Measurements from ENCODE around the gene DMXL2.
"Not testable (repeated sequence)": the region's sequence is repeated elsewhere in the genome, so short reads cannot be mapped to it uniquely, and the experiment has no call there.

The DMXL2 gene

GRCh38 chr15:51497806-51498205 lies 124.8 kb downstream of the DMXL2 start:
- in situ Hi-C loops (cut with MboI; ENCODE audit: low sequenced_read_pairs), result no loop called here

GRCh38 chr15:51496246-51496645 lies 126.3 kb downstream of the DMXL2 start:
- in situ Hi-C loops (cut with MboI; ENCODE audit: low sequenced_read_pairs), result no loop called here

- in situ Hi-C loops (cut with MboI; ENCODE audit: low sequenced_read_pairs), result no loop called here
These were observed 127.9 kb downstream of the DMXL2 start for GRCh38 chr15:51494411-51495314.

GRCh38 chr15:51493892-51494291 lies 128.7 kb downstream of the DMXL2 start:
- in situ Hi-C loops (cut with MboI; ENCODE audit: low sequenced_read_pairs), result no loop called here

- in situ Hi-C loops (cut with MboI; ENCODE audit: low sequenced_read_pairs), result no loop called here
These were observed 130.0 kb downstream of the DMXL2 start for GRCh38 chr15:51492528-51492927.

GRCh38 chr15:51491941-51492340 lies 130.6 kb downstream of the DMXL2 start:
- in situ Hi-C loops (cut with MboI; ENCODE audit: low sequenced_read_pairs), result no loop called here

- in situ Hi-C loops (cut with MboI; ENCODE audit: low sequenced_read_pairs), result no loop called here
These were observed 137.8 kb downstream of the DMXL2 start for GRCh38 chr15:51484781-51485180.

GRCh38 chr15:51483985-51484384 lies 138.6 kb downstream of the DMXL2 start:
- in situ Hi-C loops (cut with MboI; ENCODE audit: low sequenced_read_pairs), result no loop called here

GRCh38 chr15:51483520-51483919 lies 139.1 kb downstream of the DMXL2 start:
- in situ Hi-C loops (cut with MboI; ENCODE audit: low sequenced_read_pairs), result no loop called here

- in situ Hi-C loops (cut with MboI; ENCODE audit: low sequenced_read_pairs), result no loop called here
These were observed 146.8 kb downstream of the DMXL2 start for GRCh38 chr15:51475736-51476135.

- in situ Hi-C loops (cut with MboI; ENCODE audit: low sequenced_read_pairs), result no loop called here
These were observed 152.1 kb downstream of the DMXL2 start for GRCh38 chr15:51470512-51470911.

GRCh38 chr15:51460796-51461195 lies 161.8 kb downstream of the DMXL2 start:
- in situ Hi-C loops (cut with MboI; ENCODE audit: low sequenced_read_pairs), result no loop called here

- in situ Hi-C loops (cut with MboI; ENCODE audit: low sequenced_read_pairs), result no loop called here
These were observed 172.6 kb downstream of the DMXL2 start for GRCh38 chr15:51450001-51450400.

- in situ Hi-C loops (cut with MboI; ENCODE audit: low sequenced_read_pairs), result no loop called here
These were observed 173.8 kb downstream of the DMXL2 start for GRCh38 chr15:51448622-51449399.

- in situ Hi-C loops (cut with MboI; ENCODE audit: low sequenced_read_pairs), result no loop called here
These were observed 174.5 kb downstream of the DMXL2 start for GRCh38 chr15:51447855-51448621.

- in situ Hi-C loops (cut with MboI; ENCODE audit: low sequenced_read_pairs), result not testable (repeated sequence)
These were observed 176.4 kb downstream of the DMXL2 start for GRCh38 chr15:51446029-51446744.

- in situ Hi-C loops (cut with MboI; ENCODE audit: low sequenced_read_pairs), result no loop called here
These were observed 177.8 kb downstream of the DMXL2 start for GRCh38 chr15:51444807-51445206.

GRCh38 chr15:51444112-51444511 lies 178.5 kb downstream of the DMXL2 start:
- in situ Hi-C loops (cut with MboI; ENCODE audit: low sequenced_read_pairs), result no loop called here

- in situ Hi-C loops (cut with MboI; ENCODE audit: low sequenced_read_pairs), result no loop called here
These were observed 179.2 kb downstream of the DMXL2 start for GRCh38 chr15:51443282-51443914.

- in situ Hi-C loops (cut with MboI; ENCODE audit: low sequenced_read_pairs), result no loop called here
These were observed 184.0 kb downstream of the DMXL2 start for GRCh38 chr15:51438526-51438925.

Data from HL-60/S4 (cell line).